ENCODE results near the gene GAS6.

DNA sequence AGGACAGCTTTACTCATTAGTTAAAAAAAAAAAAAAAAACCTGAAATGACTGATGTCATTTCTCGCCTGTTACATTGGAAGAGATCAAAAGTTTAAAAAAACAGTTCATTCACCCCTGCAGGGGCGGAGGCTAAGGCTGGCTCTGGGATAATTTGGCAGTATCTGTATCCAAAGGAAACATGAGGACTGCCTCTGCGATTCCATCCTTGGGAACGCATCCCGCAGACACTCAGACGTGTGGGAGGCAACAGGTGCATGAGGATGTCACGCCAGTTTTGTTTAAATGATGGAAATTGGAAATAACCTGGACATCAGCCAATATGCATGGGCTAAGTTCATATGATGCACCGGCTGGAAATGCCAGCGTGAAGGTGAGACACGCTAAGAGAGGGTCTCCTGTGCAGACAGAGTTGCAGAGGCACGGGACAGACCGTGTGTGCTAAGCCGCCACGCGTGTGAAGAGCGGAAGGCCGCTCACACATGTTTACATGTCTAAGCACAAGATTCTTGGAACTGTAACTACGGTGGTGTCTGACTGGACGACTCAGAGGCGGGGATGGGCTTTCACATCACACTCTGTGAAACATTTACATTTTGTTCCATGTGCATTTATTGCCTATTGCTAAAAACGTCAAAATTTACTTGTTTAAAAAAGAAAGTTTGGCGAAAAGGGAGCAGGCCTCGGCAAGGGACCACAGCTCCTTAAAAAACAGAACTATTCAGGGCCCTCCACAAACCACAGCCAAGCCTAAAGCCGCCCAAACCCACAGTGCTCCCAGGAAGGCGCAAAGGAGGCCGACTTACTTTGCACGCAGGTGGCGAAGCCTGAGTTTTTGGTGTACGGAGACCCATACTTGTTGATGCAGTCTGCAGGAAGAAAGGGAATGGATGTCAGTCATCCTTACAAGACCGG is 17.9 kb downstream of the GAS6 start:
- TF ChIP-seq, protein P1, sequence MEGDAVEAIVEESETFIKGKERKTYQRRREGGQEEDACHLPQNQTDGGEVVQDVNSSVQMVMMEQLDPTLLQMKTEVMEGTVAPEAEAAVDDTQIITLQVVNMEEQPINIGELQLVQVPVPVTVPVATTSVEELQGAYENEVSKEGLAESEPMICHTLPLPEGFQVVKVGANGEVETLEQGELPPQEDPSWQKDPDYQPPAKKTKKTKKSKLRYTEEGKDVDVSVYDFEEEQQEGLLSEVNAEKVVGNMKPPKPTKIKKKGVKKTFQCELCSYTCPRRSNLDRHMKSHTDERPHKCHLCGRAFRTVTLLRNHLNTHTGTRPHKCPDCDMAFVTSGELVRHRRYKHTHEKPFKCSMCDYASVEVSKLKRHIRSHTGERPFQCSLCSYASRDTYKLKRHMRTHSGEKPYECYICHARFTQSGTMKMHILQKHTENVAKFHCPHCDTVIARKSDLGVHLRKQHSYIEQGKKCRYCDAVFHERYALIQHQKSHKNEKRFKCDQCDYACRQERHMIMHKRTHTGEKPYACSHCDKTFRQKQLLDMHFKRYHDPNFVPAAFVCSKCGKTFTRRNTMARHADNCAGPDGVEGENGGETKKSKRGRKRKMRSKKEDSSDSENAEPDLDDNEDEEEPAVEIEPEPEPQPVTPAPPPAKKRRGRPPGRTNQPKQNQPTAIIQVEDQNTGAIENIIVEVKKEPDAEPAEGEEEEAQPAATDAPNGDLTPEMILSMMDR (conservative IDR thresholded peaks at IDR 0.05 in 1 of 2, IDR thresholded peaks at IDR 0.05 in 1 of 2; ENCODE audit: low read depth in 1 of 2, low read length in 2 of 2), result no peak
- no peak for TF ChIP-seq EZH2 (IDR thresholded peaks at IDR 0.05; ENCODE audit: low read length, missing control alignments)
